ENCODE results near the gene PCID2.

- TF ChIP-seq CTCF (IDR thresholded peaks at IDR 0.05) (no peak), POLR2A (IDR thresholded peaks at IDR 0.05) (no peak), POLR2AphosphoS5 (IDR thresholded peaks at IDR 0.05) (no peak), EP300 (IDR thresholded peaks at IDR 0.05) (no peak)
These were observed 79.0 kb downstream of the PCID2 start for GRCh38 chr13:113129480-113129879.

Measured in stomach (tissue), 4 donors.